Epithelial cell of esophagus (primary cell): ENCODE data around the gene ROR2.
A peak's percentile ranks its signal among the peaks of the same experiment; 100 is the strongest.

Experiments used
- DNase-seq: peaks from one replicate; pipeline ENCODE4 v3.0.0; 2010; ENCODE audit warnings: low read depth
- H3K4me3 ChIP-seq: 2 replicates; pipeline ENCODE4 v1.5.1; 2011; ENCODE audit warnings: mild to moderate bottlenecking, low read length, control low read depth
- CTCF ChIP-seq: IDR thresholded peaks from 2 replicates; pipeline ENCODE4 v1.5.1; 2011; ENCODE audit warnings: low read depth, mild to moderate bottlenecking, low read length, control low read depth, inconsistent platforms; ENCODE audit not compliant: insufficient read depth; ENCODE audit errors: missing control alignments

ROR2 gene

DNA sequence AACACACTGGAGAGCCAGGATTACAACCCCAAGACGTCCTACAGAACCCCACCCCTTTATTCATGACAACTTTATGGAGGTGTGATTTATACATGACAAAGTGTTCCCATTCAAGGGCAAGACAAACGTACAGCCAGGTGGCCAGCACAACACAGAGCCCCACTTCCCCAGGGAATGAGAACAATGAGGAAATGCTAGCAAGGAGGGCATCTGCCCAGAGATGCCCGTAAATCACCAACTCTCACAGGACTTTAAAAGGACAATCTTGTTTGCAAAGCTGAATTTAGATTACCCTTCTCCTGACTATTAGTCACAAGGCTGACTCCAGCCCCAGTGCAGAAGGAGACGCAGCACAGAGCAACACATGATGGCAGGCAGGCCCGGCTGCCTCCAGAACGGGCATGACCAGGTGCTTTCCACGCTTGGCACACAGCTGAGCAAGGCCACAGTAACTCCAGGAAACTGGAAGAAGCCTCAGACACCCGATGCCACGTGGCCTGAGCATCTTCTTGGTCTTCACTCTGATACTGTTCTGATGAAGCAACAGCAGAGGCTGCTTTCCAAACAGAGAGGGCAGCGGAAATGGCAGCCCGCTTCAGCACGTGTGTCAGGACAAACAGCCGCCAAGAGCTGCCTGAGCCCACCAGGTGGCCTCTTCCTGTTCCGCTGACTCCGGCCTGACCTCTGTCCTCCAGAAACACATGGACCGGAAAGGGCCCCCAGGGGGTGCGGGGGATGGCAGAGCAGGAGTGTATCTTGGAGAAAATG, 51.4 kb downstream of the ROR2 start:
- no peak for TF ChIP-seq CTCF
- H3K4me3 ChIP-seq, result no peak overlapping the region
- peak; percentile 42 for DNase-seq

- no peak for TF ChIP-seq CTCF
- DNase-seq, result no peak
- H3K4me3 ChIP-seq, result no peak overlapping the region
Measured at GRCh38 chr9:91897201-91897600, 52.8 kb downstream of the ROR2 start.

- no peak for TF ChIP-seq CTCF
- no peak overlapping the region for H3K4me3 ChIP-seq
- no peak for DNase-seq
Measured at GRCh38 chr9:91896513-91897121, 53.4 kb downstream of the ROR2 start.

GRCh38 chr9:91896097-91896496, 53.9 kb downstream of the ROR2 start:
- no peak for TF ChIP-seq CTCF
- DNase-seq, result no peak
- no peak overlapping the region for H3K4me3 ChIP-seq

- H3K4me3 ChIP-seq, result no peak overlapping the region
- DNase-seq, result no peak
- TF ChIP-seq CTCF, result no peak
Measured at GRCh38 chr9:91894536-91894935, 55.5 kb downstream of the ROR2 start.

DNA sequence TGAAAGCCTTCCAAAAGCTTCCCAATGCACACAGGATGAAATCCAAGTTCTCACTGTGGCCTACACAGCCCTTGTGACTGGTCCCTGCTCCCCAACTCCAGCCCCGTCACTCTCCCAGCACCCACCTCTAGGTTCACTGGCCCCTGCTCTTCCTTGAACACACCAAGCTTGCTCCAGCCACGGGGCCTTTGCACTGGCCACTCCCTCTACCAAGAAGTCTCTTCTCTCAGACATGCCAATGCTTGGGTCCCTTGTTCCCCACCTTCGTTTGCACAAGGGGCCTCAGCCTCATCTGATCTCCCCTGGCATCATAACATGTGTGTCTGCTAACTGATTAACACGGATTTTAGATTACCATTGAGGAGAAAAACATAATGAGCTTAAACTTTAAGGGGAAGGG, 56.0 kb downstream of the ROR2 start:
- no peak overlapping the region for H3K4me3 ChIP-seq
- TF ChIP-seq CTCF, result no peak
- no peak for DNase-seq

- H3K4me3 ChIP-seq, result no peak overlapping the region
- TF ChIP-seq CTCF, result no peak
- DNase-seq, result no peak
Measured at GRCh38 chr9:91891915-91892314, 58.1 kb downstream of the ROR2 start.
